Mammary epithelial cell (primary cell): ENCODE results near the gene CEACAM16.

Experiments used
- EZH2 ChIP-seq: IDR thresholded peaks from 2 replicates; pipeline ENCODE4 v1.6.1; 2012; ENCODE audit warnings: low read length, inconsistent platforms, borderline replicate concordance
- TF ChIP-seq, protein P1 (sequence below), 2 donors: IDR thresholded peaks in 1 of 2; conservative IDR thresholded peaks in 1 of 2; 2 replicates each; pipeline ENCODE4 v1.5.1; 2011 to 2012; ENCODE audit warnings: inconsistent platforms in 2 of 2, low read length in 2 of 2, mild to moderate bottlenecking in 2 of 2, control low read depth in 1 of 2, low read depth in 1 of 2; ENCODE audit not compliant: insufficient read depth in 1 of 2; ENCODE audit errors: extremely low read depth in 1 of 2

DNA sequence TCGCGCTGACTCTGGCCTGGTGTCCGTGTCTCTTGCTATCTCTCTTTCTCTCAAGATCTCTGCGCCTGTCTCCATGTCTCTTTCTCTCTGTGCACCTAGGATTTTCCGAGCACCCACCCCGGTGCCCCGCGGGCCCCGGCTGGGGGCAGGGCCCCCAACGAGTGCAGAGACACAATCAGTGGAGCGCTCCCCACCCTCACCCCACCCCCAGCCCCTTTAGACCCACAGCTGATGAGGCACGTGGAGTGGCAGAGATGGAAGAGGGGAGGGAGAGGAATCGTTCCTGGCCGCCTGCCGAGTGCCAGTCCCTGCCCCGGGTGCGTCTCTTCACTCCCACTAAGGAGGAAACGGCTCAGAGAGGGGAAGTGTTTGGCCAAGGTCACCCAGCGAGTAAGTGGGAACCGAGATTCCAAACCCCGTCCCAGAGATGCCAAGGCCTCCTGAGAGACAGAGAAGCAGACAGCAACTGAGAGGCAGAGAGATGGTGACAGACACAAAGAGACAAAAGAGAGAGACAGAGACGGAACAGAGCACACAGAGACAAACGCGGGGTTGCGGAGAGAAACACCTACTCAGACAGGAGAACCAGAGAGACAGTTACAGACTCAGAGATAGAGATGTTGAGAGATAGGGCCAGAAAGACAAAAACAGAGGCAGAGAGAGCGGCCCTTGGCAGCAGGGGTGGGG is 48.9 kb downstream of the CEACAM16 start:
- TF ChIP-seq, protein P1, sequence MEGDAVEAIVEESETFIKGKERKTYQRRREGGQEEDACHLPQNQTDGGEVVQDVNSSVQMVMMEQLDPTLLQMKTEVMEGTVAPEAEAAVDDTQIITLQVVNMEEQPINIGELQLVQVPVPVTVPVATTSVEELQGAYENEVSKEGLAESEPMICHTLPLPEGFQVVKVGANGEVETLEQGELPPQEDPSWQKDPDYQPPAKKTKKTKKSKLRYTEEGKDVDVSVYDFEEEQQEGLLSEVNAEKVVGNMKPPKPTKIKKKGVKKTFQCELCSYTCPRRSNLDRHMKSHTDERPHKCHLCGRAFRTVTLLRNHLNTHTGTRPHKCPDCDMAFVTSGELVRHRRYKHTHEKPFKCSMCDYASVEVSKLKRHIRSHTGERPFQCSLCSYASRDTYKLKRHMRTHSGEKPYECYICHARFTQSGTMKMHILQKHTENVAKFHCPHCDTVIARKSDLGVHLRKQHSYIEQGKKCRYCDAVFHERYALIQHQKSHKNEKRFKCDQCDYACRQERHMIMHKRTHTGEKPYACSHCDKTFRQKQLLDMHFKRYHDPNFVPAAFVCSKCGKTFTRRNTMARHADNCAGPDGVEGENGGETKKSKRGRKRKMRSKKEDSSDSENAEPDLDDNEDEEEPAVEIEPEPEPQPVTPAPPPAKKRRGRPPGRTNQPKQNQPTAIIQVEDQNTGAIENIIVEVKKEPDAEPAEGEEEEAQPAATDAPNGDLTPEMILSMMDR (conservative IDR thresholded peaks at IDR 0.05 in 1 of 2, IDR thresholded peaks at IDR 0.05 in 1 of 2; ENCODE audit: extremely low read depth in 1 of 2, insufficient read depth in 1 of 2, low read depth in 1 of 2, low read length in 2 of 2), result no peak
- TF ChIP-seq EZH2, result no peak
